GM18870 (cell line): ENCODE measurements around the gene GOLGA8S.
"Not testable (repeated sequence)": the region's sequence is repeated elsewhere in the genome, so short reads cannot be mapped to it uniquely, and the experiment has no call there.

Experiments
- ATAC-seq: cut with Tn5 transposase; IDR thresholded peaks from one replicate; pipeline ENCODE4 v1.9.1; 2021; ENCODE audit warnings: moderate library complexity; ENCODE audit not compliant: unreplicated experiment

Gene GOLGA8S

GRCh38 chr15:23395832-23396231, 41.3 kb downstream of the GOLGA8S start:
- no peak for ATAC-seq

- ATAC-seq, result no peak
Measured at GRCh38 chr15:23397779-23398178, 43.2 kb downstream of the GOLGA8S start.

GRCh38 chr15:23398357-23398756, 43.8 kb downstream of the GOLGA8S start:
- not testable (repeated sequence) for ATAC-seq

GRCh38 chr15:23399207-23399606, 44.7 kb downstream of the GOLGA8S start:
- not testable (repeated sequence) for ATAC-seq

GRCh38 chr15:23401627-23402026, 47.1 kb downstream of the GOLGA8S start:
- ATAC-seq, result no peak

- no peak for ATAC-seq
Measured at GRCh38 chr15:23402140-23402539, 47.6 kb downstream of the GOLGA8S start.

- ATAC-seq, result no peak
Measured at GRCh38 chr15:23402544-23402943, 48.0 kb downstream of the GOLGA8S start.

- no peak for ATAC-seq
Measured at GRCh38 chr15:23403550-23403949, 49.0 kb downstream of the GOLGA8S start.

GRCh38 chr15:23411841-23412240, 57.3 kb downstream of the GOLGA8S start:
- no peak for ATAC-seq

GRCh38 chr15:23412881-23413600, 58.5 kb downstream of the GOLGA8S start:
- not testable (repeated sequence) for ATAC-seq
